HG03060 (cell line): ENCODE measurements around the gene FPGS.

Experiments used
- ATAC-seq: cut with Tn5 transposase; IDR thresholded peaks from one replicate; pipeline ENCODE4 v1.9.1; 2021; ENCODE audit warnings: low read depth, moderate number of reproducible peaks; ENCODE audit not compliant: unreplicated experiment

FPGS gene

DNA sequence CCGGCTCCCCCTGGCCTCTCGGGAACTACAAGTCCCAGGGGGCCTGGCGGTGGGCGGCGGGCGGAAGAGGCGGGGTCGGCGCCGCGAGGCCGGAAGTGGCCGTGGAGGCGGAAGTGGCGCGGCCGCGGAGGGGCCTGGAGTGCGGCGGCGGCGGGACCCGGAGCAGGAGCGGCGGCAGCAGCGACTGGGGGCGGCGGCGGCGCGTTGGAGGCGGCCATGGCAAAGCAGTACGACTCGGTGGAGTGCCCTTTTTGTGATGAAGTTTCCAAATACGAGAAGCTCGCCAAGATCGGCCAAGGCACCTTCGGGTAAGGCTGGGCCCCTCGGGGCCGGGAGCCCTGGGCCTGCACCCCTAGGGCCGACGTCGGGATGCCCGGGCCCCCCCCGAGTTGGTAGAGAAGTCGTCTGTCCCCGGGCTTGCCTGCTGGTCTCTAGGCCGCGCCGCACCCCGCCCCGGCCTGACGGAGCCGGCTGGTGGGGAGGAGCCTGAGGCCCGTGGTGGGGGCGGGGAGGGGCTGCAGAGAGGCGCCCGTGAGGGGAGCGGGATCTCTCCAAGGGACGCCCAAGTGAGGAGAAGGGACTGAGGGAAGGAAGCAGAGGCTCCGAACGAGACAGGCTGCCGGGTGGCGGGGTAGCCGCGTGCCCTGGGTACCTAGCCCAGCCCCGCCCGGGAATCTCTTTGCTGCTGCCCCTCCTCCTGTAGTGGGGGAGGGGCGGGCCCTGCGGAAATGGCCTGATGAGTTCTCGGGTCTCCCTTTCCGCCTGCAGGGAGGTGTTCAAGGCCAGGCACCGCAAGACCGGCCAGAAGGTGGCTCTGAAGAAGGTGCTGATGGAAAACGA is 16.5 kb upstream of the FPGS start, which contains the start of gene CDK9:
CDK9 (plus strand) TSS at position 102 of the 840 bp plus-strand sequence; CDS start at position 217, 115 bp downstream.
- no peak for ATAC-seq

DNA sequence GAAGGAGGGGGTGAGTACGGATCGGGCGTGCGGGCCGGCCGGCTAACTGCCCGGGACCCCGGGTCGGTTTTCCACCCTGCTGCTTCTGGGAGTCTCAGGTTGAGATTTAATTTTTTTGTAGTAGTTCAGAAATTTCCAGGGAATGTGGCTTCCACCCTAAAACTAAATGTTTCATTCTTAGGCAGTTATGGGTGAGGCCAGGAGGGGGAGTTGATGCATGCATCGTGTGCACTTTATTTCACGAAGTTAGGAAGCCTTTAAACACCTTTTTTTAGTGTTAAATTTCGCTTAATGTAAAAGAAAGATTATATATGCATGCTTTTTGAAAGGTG is 15.9 kb upstream of the FPGS start:
- no peak for ATAC-seq

DNA sequence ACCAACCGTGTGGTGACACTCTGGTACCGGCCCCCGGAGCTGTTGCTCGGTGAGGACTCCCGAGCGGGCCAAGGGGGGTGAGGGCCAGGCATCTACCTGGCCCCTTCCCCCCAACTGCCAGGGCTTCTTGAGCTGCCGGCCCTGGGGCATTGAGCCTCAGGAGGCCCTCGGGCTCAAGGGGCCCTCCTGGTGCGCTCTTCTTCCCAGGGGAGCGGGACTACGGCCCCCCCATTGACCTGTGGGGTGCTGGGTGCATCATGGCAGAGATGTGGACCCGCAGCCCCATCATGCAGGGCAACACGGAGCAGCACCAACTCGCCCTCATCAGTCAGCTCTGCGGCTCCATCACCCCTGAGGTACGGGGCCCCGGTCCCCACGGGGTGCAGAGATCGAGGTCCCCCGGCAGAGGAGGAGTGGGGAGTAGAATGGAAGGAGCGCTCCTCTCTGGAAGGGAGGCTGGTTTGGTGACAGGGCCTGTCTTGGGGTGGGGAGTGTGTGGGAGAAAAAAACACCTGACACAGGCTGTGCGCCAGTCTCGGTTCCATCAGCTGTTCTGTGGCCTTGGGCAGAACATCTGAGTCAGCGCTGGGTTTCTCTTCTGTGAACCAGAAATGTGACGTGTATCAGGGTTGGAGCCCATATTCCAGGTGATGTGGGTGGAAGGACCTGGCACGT is 14.2 kb upstream of the FPGS start:
- ATAC-seq, result no peak

- ATAC-seq, result no peak
These were observed 13.5 kb upstream of the FPGS start for GRCh38 chr9:127789179-127789578.

- no peak for ATAC-seq
These were observed 12.4 kb upstream of the FPGS start for GRCh38 chr9:127790094-127790855.

DNA sequence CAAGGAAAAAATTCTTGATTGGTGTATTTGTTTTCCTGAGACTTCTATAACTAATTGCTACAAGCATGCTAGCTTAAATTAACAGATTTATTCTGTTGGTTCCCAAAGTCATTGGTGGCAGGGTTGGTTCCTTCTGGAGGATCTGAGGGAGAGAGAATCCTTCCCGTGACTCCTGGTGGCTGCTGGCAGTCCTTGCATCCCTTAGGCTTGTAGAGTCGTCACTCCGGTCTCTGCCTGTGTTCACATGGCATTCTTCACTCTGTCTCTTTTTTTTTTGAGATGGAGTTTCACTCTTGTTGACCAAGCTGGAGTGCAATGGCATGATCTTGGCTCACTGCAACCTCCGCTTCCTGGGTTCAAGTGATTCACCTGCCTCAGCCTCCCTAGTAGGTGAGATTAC is 11.6 kb upstream of the FPGS start:
- ATAC-seq, result no peak

DNA sequence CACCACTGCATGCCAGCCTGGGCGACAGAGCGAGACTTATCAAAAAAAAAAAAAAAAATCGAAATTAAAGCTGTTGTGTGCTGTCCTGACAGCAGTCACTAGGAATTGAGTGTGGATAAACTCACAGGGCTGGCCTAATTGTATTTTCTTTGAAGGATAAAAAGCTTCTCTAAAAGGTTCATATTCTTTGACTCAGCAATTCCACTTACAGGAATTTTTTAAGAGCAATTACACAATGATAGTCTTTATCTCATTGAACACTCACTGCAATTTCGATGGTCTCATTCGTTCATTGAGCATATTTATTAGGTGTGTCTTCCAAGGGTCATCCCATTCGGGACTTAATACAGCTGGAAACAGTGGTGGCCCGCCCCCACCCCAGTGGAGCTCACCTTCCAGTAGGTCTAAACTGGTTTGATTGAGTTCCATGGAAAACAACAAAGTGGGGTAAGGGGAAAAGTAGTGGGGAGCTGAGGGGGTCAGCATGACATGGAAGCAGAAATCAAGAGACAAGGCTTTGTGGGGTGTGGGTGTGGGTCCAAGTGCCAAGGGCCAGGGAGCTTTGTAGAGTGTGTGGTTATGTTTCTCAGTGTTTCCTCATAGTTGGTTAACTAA is 10.2 kb upstream of the FPGS start:
- ATAC-seq, result no peak

- ATAC-seq, result no peak
These were observed 9.5 kb upstream of the FPGS start for GRCh38 chr9:127793093-127793708.

- no peak for ATAC-seq
These were observed 8.5 kb upstream of the FPGS start for GRCh38 chr9:127794001-127794791.

GRCh38 chr9:127796225-127796813 is 6.4 kb upstream of the FPGS start:
- no peak for ATAC-seq

GRCh38 chr9:127796852-127797370 is 5.8 kb upstream of the FPGS start:
- ATAC-seq, result no peak

DNA sequence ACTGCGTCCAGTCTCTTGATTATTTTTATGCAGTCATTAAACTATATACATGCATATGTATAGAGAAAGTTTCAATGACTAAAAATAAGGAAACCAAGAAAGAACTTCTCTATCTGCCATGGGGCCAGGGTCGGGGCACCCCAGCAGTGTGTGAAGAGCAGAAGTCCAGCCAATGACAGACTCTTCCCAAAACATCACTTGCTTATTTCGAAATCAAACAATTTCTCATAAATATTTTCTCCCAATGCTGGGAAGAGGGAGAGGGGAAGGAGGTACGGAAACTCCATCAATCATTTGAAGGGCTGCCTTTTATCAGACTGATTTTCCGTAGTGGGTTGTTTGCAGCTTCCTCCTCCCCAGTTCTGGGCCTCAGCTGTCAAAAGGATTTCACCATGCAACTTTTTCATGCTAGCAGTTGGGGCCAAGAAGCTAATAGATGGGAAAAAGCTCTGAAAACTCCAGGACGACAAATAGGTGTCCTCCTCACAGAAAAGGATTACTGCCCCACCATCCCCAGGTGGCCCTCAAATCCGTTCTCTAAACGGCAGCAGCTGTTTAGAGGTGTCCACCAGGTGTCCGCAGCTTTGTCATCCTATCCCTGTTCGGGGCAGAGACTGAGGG is 617 bp upstream of the FPGS start:
- ATAC-seq, result no peak

DNA sequence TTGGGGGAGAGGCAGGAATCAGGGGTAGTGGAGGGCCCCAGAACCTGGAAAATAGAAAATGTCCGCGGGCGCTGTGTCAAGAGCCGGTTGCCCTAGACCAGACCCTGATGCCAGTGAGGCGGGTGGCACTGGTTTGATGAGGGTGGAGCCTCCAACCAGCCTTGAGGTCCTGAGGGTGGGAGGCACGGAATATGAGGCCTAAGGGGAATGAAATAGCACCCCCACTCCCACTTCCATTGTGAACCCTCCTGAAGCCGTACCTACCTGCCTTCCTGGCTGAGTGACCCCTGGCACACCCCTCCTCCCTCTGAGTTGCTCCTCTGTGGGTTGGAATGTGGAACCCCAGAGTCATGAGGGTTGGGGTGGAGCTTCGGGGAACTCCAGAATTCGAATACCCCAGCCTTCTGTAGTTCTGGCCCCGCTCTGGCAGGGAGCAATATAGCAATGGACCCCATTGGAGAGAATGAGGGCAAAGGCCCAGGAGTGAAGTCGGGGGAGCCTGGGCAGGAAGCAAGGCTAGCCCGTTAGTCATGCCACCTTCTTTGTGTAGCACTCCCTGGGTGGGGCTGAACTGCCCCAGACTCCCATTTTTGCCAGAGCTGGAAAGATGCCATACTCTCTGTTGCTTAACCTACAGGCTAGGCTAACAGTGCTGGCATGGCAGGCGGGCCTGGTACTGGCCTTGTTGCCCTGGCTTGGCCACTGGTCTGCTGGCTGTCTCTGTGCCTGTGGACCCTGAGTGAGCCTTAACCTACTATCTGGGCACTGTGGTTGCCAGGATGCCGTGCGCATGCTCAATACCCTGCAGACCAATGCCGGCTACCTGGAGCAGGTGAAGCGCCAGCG is 1.0 kb downstream of the FPGS start:
- no peak for ATAC-seq

- ATAC-seq, result no peak
These were observed 2.9 kb downstream of the FPGS start for GRCh38 chr9:127805620-127806019.

- no peak for ATAC-seq
These were observed 4.2 kb downstream of the FPGS start for GRCh38 chr9:127806871-127807270.

DNA sequence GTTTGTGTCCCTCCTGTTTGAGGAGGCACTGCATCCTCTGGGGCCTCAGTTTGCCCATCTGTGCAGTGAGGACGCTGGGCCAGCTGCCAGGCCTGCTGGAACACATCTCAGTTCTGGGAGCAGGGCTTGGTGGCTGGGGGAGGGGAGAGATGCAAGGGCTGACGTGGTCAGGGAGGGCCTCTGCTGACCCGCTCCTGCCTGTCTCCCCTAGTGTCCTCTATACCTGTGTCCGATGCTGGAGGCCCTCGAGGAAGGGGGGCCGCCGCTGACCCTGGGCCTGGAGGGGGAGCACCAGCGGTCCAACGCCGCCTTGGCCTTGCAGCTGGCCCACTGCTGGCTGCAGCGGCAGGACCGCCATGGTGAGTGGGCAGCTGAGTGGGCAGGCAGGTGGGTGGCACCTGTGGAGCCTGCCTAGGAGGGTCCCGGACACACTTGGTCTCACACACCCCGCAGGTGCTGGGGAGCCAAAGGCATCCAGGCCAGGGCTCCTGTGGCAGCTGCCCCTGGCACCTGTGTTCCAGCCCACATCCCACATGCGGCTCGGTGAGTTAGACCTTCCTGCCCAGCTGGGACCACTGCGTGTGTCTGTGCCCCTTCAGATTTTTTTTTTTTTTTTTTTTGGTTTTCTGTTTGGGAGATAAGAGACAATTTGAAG is 5.8 kb downstream of the FPGS start:
- no peak for ATAC-seq

- ATAC-seq, result no peak
These were observed 6.4 kb downstream of the FPGS start for GRCh38 chr9:127809002-127809539.
